Dendritic cell treated with granulocyte-macrophage colony-stimulating factor and Interleukin-4, amounts not matched to agents 40 ng/mL and 50 ng/mL, for 4 days (primary cell): ENCODE results near the gene PPP1R15A.

Source experiments
- H3K27ac Mint-ChIP-seq: one replicate; pipeline ENCODE4 v1.8.0; 2022; ENCODE audit warnings: mild to moderate bottlenecking, mixed read lengths
- H3K27me3 Mint-ChIP-seq: one replicate; pipeline ENCODE4 v1.8.0; 2022; ENCODE audit warnings: mild to moderate bottlenecking, mixed read lengths
- H3K36me3 Mint-ChIP-seq: one replicate; pipeline ENCODE4 v1.8.0; 2022; ENCODE audit warnings: low read depth, mixed read lengths
- H3K4me1 Mint-ChIP-seq: one replicate; pipeline ENCODE4 v1.8.0; 2022; ENCODE audit warnings: low read depth, mixed read lengths
- H3K4me3 Mint-ChIP-seq: one replicate; pipeline ENCODE4 v1.8.0; 2022; ENCODE audit warnings: mild to moderate bottlenecking, moderate library complexity, mixed read lengths
- H3K9me3 Mint-ChIP-seq: one replicate; pipeline ENCODE4 v1.8.0; 2022; ENCODE audit warnings: mixed read lengths
- intact Hi-C: fragments of 100-400 bp; cut with micrococcal nuclease; formaldehyde crosslinking; loops from one replicate; pipeline ENCODE4 v1.15.0; 2022

PPP1R15A gene

GRCh38 chr19:48922548-48923490 lies 50.6 kb downstream of the PPP1R15A start:
- Mint-ChIP-seq H3K9me3 (no peaks in the 10 kb centered on the region), H3K27ac (no peak overlapping the region), H3K27me3 (no peaks in the 10 kb centered on the region), H3K4me3 (no peak overlapping the region), H3K4me1 (peaks cover 10% of the 10 kb centered on the region), H3K36me3 (peaks cover 68% of the 10 kb centered on the region)
- intact Hi-C loops: no loop called here

- H3K4me3 Mint-ChIP-seq: no peak overlapping the region
- H3K27me3 Mint-ChIP-seq: no peaks in the 10 kb centered on the region
- H3K27ac Mint-ChIP-seq: no peak overlapping the region
- peaks cover 43% of the 10 kb centered on the region for H3K36me3 Mint-ChIP-seq
- H3K9me3 Mint-ChIP-seq: no peaks in the 10 kb centered on the region
- peaks cover 10% of the 10 kb centered on the region for H3K4me1 Mint-ChIP-seq
- intact Hi-C loops: no loop called here
Observed at GRCh38 chr19:48925240-48925843, 53.1 kb downstream of the PPP1R15A start.
